GM21529 (cell line): ENCODE data around the gene CDPF1.

Experiments
- ATAC-seq: cut with Tn5 transposase; IDR thresholded peaks from one replicate; pipeline ENCODE4 v1.9.1; 2021; ENCODE audit not compliant: unreplicated experiment

CDPF1 gene

DNA sequence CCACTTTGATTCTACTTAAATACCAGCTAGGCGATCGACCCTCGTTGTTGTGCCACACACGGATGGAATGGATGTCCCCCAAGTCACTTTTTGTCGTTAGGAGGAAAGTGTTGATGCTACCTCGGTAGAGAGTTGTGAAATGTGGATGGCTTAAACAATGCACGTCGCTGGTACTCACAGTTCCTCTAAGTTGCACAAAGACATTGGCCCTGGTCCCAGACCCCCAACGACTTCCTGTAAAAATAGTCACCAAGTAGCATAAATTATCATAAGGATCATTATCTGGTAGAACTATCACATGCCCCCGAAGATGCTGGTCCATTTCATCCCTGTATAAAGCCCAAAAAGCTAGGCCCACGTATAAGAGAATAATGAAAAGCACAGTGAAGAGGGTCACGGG, 9.3 kb upstream of the CDPF1 start:
- ATAC-seq: no peak

DNA sequence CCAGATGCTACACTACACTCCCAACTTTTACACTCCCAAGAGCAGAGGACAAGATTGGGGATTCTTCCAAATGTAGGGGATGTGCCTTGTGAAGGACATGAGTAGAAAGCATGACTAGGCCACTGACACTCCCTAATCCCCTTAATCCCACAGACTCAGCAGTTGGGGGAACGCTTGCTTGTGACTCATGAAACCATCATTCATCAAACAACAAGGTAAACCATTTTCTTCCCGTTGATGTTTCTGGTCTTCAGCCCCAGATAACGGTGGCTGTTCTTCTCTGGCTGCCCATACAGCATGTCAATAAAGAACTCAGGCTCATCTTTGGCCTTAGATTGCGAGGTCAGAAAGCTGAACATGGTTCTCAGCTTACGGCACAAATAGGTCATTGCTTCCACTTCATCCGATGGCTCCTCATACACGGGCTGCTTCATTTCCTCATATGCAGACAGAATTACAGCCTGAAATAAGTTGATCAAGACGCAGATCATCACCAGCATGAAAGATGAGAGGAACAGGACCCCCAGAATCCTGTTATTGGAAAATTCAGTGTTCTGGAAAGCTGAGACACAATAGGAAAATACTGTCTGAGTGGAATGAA, 6.4 kb upstream of the CDPF1 start:
- no peak for ATAC-seq

DNA sequence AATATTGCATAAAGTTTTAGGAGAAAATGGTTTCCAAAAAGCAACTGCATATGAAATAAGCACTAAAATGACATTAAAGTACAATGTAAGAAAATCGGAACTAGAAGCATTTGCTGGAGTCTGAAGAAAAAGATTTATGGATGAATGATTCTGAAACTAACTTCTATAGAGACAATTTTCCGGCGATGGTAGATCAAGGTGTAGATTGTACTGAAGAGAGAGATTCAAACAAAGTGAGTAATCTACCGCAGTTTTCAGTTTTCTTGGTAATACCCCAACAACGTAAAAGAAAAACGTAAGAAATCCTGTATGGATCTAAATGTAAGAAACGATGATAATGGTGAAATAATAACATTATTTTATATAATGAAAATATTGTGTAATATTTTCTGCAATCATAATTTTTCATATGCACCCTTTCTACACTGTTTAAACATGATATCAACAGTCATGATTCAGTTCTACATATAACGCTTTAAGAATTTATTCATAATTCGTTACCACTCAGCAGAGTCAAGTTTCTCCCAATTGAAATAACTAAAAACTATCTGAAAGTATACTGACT, 1.8 kb upstream of the CDPF1 start:
- ATAC-seq: no peak

DNA sequence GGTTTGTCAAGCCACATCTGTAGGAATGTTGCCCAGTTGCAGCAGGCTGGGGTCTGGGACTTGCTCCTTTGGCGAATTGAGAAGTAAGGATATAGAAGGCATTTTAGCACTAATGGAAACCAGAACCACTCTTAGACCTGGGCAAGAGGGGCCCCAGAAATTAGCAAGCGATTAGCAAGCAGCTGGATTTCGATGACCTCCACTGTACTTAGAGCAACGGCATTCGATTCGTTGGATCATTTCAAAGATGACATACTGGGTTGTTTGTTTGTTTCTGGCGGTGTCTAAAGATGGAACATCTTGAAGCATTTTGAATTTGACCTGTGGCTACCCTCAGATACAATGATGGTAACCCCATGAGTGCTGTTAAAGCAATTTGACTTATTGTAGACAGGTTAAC, 1.2 kb upstream of the CDPF1 start:
- no peak for ATAC-seq

DNA sequence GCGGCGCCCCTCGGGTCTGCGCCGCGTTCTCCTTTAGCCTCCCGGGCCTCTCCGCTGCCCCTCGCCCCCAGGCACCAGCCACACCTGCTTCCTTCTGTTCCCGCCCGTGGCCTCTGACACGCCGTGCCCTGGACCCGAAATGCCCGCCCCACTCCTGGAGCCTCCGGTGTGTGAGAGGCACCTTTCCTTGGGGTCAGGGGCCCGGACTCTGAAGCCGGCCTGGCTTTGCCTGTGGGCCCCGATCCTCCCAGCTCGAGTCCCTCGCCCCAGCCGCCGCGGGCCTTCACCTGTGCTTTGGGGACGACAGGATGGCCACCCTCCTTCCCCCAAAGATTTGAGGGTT, 661 bp upstream of the CDPF1 start:
- peak; percentile 30 for ATAC-seq

DNA sequence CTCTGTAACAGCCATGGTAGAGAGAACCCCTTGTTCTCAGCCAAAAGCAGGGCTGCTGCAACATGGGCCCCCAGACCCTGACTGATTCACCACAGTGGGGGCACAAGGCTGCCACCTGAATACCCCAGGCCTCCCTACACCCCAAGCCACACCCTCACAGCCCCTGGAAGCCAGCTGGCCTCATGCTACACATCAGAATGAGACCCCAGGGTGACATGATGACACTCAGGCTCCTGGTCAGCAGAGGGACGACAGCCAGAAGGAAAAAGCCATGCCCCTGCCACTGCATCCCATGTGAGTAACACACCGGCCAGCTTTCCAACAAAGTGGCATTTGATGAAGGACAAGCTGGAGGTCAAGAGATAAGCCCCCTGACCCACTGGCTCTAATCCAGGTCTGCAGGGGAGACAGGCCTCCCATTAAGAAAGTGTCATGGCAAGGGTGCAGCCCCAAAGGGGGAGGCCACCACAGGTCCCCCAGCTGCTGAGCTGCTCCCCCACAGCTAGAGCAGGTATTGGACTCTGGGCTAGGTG, 2.6 kb downstream of the CDPF1 start:
- no peak for ATAC-seq

DNA sequence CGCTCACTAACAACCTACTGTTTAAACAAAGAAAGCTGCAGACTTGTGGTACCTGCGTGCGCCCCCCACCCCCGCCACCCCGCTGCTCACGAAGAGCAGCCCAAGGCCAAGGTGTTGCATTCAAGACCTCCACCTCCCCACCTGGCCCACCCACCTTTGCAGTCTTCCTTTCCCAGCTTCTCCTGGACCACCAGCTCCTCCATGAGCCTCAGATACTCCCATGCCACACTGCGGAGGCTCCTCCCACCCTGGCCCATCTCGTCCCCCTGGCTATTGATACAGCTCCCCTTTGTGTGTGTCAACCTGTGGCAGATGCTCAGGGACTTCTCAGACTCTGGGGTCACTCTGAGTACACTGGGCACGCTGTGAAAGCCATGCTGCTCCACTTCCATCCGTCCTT, 3.9 kb downstream of the CDPF1 start:
- ATAC-seq: no peak

DNA sequence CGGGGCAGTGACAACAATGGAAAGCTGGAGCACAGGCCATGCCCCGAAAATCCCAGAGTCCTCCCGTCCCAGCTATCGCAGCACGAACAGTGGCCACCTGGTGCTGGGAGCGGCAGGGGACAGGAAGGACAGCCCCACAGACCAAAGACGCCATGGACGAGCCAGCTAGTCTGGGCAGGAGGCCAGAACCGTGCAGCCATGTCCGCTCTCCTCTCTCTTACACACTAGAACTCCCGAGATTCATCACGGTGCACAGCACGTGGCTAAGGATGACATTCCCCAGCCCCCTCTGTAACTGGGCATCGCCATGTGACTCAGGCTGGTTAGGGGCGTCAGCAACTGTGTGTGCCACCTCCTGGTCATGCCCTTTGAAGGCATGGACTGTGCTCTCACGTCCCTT, 4.6 kb downstream of the CDPF1 start:
- ATAC-seq: no peak

DNA sequence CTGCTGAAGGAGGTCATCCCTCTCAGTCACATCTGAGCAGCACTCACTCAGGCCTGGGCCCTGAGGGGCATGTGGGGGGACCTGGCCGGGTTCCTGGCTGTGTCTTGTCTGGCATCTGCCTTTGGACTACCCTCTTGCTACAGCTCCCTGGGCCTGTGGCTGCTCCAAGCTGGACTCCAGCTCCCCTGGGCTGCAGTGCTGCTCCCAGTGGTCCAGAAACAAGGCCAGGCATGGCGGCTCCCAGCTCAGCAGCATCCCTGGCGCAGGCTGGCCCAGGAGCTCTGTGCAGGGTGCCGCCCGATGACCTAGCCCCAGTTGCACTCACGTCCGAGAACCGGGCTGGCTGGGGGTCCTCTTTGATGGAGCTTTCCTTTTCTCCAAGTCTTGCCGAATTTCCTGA, 5.3 kb downstream of the CDPF1 start:
- no peak for ATAC-seq

DNA sequence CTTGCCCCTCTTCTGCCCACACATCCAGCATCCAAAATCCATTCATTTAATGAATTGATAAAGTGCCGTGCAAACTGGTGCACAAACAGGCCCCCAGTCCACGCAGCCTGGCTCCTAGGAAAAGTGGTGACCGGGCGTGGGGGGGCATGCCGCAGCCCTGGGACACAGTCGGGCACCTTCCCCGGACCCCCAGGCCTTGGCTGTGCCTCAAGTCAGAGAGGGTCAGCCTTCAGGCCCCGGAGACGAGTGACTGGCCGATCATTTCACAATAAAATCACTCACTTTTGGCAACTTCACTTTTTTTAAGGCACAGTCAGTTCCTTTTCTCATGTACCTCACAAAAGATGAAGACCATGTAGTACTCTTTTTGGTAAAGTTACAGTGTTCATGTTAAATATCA, 8.0 kb downstream of the CDPF1 start:
- no peak for ATAC-seq

DNA sequence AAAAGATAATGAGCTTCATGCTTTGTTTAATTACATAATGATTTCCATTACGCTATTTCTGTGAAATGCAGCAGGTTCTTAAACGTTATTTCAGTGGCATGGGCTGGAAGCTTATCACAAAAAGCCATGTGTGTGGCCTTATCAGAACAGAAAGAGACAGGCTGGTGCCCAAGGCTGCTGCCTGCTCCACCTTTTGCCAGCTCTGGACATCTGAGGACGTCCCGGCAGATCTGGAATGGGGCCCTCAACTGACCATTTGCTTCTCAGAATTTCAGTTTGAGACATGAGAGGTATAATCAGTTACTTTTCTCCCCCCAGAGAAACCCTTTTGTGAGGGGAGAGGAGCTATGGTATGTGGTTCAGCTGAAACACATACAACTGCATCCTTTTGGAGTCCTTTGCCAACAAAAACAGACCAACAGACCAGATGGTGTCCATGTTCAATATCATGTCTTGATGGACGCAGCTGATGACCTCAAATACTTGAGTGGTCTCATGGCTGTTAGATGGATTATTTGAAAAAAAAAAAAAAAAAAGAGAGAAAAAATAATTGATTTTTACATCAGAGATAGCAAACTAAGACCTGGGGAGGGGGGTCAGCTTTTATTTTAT, 8.6 kb downstream of the CDPF1 start:
- ATAC-seq: no peak

DNA sequence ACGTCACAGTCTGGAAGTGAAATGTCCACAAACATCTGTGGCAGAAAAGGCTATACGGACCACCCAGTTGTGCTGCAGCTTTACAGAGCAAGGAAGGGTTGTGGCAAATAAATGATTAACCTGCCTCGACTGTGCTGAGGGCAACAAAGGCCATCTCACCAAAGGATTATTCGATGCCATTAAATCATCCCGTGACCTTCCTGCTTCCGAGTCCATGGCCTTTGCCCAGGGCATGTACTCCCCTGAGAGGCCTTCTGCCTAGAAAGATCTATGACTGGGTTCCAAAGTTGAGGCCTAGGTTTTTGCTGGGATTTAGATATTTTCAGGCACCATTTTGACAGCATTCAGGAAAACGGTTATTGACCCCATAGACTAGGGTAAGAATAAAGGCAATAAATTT, 9.2 kb downstream of the CDPF1 start:
- ATAC-seq: no peak

DNA sequence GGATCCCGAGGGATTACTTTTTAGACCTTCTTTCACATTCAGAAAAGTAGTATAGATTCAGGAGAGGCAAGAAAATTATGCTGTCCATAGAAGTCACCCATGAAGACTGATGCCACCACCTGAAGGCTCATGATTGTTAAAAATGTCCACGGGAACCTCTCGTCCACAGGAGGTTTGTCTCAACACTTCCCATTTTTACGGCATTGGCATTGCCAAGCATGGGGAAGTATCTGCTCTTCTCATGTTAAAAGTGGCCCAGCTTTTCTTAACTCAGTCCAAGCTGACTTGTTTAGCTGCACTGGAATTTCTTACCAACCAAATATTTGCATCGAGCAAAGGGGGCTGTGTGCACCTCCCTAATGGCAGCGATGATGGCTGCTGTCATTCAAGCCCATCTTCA, 9.6 kb downstream of the CDPF1 start:
- ATAC-seq: no peak

DNA sequence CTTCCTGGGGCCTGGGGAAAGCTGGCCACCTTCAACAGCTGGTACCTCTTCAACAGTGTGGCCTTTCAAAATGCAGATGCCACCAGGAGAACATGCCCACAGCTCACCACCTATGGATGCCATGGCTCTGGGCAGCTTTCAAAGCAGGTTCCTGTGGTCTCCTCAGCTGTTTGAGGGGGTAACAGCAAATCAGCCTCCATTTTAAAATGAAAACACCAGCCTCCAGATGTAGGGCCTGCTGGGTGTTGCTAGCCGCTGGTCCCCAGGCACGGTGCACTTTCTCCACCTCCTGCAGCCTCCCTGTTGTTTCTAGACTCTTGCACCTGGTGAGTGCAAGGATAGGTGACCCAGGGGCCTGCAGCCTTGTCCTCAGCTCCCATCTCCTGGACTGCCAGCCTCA, 10.0 kb downstream of the CDPF1 start:
- no peak for ATAC-seq

DNA sequence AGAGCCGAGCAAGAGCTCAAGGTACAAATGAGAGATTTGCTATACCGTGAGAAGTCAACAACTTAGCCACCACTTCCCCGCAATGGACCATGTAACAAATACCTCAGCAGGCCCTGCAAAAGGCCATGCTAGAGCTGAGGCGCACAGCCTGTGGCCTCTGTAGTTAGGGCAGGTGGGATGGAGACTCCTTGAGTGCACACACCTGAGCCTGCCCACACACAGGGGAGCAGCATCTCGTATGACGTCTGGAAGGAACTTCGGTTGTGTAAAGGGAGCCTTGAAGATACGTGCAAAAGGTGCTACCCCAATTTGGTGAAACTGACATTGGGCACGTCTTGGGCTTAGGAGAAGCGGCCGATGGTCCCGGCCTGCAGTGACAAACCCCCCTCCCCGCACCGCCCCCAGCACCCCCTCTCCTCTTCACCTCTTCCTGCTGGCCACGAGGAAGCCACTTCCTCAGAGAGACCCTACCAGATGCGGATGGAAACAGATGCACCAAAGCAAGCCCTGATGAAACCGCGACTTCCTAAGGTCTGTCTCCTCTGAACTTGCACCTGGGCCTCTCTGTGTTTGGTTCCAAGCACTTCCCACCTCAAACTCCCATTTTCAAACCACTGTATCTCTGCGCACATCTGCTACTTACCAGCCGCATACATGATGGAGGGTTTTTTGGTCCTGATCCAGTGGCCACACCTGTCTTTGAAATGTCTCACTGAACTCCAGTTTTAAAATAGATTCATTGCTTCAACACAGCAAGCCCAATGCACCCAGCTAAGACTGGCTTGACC, 10.6 kb downstream of the CDPF1 start:
- no peak for ATAC-seq

DNA sequence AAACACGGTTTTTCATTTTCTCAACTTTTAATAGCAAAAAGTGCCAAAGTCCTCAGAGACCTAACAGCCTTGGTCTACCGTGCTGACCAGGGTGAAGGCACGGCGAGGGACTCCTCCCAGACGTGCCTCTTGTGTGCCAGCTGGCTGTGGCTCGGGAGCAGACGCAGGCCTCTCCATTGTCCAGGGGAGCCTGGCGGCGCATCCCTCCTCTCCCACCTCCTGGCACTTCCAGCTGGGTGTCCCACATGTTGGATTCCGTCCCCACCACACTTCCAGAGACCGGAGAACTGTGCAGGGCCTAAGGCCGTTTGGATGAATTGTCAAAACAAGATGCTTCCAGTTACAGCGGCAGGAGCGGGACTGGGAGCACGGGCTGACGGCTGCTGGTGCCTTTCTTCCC, 11.6 kb downstream of the CDPF1 start:
- no peak for ATAC-seq

DNA sequence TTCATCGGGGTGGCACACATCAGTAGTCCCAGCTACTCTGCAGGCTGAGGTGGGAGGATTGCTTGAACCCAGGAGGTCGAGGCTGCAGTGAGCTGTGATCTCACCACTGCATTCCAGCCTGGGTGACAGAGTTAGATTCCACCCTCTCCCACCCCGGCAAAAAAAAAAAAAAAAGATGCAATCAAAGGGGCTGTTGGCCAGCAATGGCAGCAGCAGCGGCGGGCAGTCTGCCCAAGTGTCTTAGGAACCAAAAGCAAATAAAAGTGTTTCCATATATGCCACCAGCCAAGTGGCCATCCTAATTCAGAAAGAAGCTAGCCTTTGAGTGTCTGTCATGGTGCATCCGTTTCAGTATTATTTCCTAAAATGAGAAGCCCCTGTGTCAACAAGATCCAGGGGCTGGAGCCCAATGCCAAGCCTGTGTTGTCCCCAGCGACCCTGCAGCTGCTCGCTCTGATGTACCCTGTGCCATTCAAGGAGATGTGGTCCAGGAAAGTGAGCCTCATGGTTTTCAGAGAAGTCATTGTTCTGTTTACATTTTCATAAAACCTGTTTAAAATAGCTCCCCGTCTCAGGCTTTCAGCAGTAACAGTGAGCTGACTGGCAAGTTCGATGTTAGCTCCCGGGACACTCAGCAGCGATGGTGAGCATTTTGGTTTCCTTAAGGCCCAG, 12.5 kb downstream of the CDPF1 start:
- ATAC-seq: no peak

DNA sequence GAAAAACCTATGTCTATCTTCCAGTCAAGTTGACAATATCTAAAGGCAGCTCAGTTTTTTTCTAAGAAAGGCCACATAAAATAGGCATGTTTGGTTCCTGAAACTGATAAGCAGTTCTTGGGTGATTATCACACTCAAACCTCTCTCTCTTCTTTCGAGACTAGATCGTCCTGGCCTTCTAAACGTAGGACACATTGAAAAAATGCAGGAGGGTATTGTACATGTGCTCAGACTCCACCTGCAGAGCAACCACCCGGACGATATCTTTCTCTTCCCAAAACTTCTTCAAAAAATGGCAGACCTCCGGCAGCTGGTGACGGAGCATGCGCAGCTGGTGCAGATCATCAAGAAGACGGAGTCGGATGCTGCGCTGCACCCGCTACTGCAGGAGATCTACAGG, 15.1 kb downstream of the CDPF1 start:
- ATAC-seq: no peak

DNA sequence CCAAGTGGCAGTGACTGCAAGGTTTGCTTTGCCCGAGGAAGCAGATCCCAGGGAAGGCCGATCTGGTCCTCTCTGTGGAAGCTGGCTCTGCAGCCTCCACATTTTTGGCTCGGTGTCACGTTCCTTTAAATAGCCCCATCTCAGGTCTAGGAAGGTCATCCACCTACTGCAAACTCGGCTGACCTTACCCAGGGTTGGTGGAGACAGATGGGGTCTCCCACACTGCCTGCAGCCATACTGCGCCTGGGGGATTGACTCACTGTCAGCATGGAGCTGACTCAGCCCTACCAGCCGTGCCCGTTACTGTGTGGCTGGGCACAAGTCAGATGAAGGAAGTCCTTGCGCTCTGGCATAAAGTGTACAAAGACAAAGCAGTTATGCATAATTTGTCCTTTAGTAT, 16.9 kb downstream of the CDPF1 start:
- ATAC-seq: no peak

DNA sequence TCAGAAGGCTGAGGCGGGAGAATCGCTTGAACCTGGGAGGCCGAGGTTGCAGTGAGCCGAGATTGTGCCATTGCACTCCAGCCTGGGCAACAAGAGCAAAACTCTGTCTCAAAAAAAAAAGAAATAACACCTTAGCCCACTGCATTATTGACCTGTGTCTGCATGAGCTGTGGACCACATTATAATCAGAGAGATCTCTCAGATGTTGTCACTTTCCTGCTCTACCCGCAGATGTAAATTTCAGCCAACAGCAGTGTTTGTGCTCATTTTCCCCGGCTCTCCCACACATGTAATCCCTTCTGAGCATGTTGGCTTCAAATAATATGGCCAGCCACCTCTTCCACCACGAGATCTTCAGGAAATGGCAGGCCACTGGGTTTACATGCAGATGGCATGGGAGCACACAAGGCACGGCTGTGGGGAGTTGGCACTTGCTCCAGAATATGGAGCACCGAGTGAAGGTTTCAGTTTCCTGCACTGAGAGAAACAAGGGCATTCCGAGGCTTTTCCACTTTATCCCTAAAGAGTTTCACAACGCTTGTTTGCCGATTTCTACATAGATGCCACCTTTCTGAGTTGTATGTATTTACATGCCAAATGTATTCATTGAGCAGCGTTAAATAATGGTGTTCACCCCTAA, 19.7 kb downstream of the CDPF1 start:
- ATAC-seq: no peak

DNA sequence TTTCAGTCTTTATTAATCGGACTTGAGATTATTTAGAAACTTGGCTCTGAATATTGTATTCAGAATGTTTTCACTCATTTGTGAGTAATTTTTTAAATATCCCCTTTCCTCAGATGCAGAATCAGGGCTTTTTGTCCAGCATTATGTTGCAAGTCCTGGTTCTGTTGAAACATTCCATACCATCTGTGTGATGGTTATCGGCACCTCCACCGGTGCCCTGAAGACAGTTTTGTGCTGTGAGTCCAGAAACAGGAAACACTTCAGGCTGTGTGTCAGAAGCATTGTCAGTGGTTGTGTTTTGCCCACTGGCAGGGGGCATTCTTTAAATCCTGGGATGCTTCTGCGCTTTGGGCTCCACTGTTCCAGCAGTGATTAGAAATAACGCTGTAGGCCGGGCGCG, 20.4 kb downstream of the CDPF1 start:
- no peak for ATAC-seq
